RWPE1 (cell line): ENCODE measurements around the gene KRTAP29-1.

Experiments
- CTCF ChIA-PET: fragments of 350-600 bp; sonication (Branson Sonifier 250); formaldehyde crosslinking; extraction: SDS; loops from one replicate; lab custom pipeline; 2021; lab: Yijun Ruan, JAX
- POLR2A ChIA-PET: fragments of 400-600 bp; formaldehyde crosslinking; extraction: SDS; loops from one replicate; lab custom pipeline; 2020; ENCODE audit warnings: antibody characterized with exemption; ENCODE audit not compliant: low non-redundant PET; lab: Yijun Ruan, JAX
- DNase-seq: peaks from one replicate; pipeline ENCODE4 v3.0.0; 2012; ENCODE audit warnings: low spot score
- H3K27ac ChIP-seq: fragments of 450-650 bp; 2 replicates; pipeline ENCODE4 v1.5.1; 2017
- CTCF ChIP-seq: fragments of 450-650 bp; conservative IDR thresholded peaks from 2 replicates; pipeline ENCODE4 v1.5.1; 2017; ENCODE audit warnings: low read depth, mild to moderate bottlenecking

KRTAP29-1 gene

GRCh38 chr17:41328207-41328606 is 25.6 kb upstream of the KRTAP29-1 start:
- no peak overlapping the region for H3K27ac ChIP-seq
- ChIA-PET CTCF (interaction anchor here (0.6 to 1.3 kb wide), 5 partner anchors 11 to 545 kb away, joined by 3 to 4 read pairs (median 4); no protein-coding TSS in a partner anchor), POLR2A (no interaction called here)
- no peak for TF ChIP-seq CTCF
- DNase-seq = no peak

DNA sequence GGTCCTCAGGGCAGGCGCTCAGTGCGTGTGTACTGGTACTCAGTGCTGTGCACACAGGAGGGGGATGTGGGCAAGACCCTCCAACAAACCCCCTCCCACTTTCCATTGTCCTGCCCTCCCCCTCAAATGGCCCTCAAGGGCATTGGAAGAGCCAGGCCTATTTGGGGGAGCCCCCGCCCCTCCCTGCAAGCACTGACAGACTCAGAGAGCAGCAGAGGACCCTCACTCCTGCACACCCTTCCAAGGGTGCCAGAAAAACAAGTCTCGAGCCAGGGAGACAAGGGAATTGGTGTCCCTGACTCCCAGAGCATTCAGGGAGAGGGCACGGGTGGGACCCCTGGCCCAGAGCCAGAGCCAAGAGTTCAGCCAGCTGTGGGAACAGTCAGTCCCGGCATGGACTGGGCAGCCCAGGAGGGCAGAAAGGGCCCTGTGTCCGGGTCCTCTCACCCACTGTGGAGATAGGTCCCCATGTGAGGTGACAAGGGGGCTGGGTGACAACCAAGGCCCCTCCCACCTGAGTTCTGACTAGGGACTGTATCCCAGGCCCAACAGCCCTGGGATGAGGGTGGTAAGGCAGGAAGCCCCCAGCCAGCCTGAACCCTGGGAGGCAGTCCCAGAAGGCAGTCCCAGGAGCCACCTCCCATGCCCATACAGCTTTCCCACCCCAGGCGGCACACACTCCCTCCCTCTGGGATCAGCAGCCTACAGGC is 24.9 kb upstream of the KRTAP29-1 start:
- no peak for DNase-seq
- ChIA-PET CTCF (interaction anchor here (0.6 kb wide), 1 partner anchor 532 kb away, joined by 3 read pairs; no protein-coding TSS in a partner anchor), POLR2A (no interaction called here)
- peak overlapping the region; percentile 10 for H3K27ac ChIP-seq
- no peak for TF ChIP-seq CTCF

DNA sequence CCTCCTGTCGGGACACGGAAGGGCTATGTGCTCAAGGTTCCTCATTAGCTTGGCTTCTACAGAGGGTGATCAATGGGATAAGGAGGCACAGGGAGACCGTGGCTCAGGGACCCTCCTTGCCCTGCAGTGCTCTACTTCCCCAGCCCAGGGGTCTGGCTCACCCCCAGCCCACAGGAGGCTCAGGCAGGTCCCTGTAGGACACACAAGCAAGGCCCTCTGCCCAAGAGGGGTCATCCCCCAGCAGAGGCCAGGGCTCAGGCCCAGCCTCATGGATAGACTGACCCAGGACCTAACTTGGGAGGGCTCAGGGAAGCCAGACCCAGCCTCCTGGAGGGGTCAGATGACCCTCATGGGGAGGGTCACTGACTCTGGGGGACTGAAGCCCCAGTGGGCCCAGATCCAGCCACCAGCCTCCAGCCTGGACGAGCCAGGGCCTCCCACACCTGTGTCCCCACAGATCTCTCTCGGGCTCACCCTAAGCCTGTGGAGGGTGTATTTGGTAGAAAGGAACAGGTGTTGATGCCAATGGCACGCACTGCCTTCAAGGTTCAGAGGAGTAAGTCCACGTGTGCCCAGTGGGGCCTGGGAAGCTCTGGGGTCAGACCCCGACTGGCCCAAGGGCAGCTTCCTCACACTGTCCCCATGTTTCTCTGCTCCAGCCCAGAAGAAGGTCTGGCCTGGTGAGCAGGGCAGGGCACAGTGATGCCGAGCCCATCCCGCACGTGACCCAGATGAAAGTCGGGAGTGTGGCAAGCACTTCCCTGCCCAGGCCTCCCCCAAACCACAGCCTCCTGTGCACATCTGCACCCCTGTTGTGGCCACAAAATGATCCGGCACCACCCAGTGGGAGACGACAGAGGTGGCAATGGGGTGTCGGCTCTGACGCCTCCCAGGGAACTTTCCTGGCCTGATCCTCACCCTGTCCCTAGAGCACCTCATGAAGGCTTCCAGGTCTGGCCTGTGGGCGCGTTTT is 23.8 kb upstream of the KRTAP29-1 start:
- ChIA-PET POLR2A (no interaction called here), CTCF (interaction anchor here (0.6 kb wide), 1 partner anchor 252 kb away, joined by 8 read pairs; no protein-coding TSS in a partner anchor)
- no peak overlapping the region for H3K27ac ChIP-seq
- TF ChIP-seq CTCF = no peak
- no peak for DNase-seq

- CTCF ChIA-PET = interaction anchor here (0.6 kb wide), 1 partner anchor 252 kb away, joined by 8 read pairs; no protein-coding TSS in a partner anchor
- DNase-seq = no peak
- TF ChIP-seq CTCF = no peak
- no peak overlapping the region for H3K27ac ChIP-seq
- POLR2A ChIA-PET = no interaction called here
These were observed 23.0 kb upstream of the KRTAP29-1 start for GRCh38 chr17:41325611-41326010.

GRCh38 chr17:41325126-41325525 is 22.5 kb upstream of the KRTAP29-1 start:
- POLR2A ChIA-PET = no interaction called here
- CTCF ChIA-PET = interaction anchor here (0.6 kb wide), 1 partner anchor 344 kb away, joined by 3 read pairs; no protein-coding TSS in a partner anchor
- H3K27ac ChIP-seq = no peak overlapping the region
- DNase-seq = no peak
- no peak for TF ChIP-seq CTCF
